K562 (cell line): ENCODE data around the gene KRAS. TPM values are rescaled to one million over a fixed set of nuclear protein-coding genes. Genes with fewer than 3 reads are reported as not detected.

Experiments
- HMG20B ChIP-seq: fragments of 250-450 bp; sonication (Bioruptor Pico); IDR thresholded peaks from 2 replicates; pipeline ENCODE4 v1.5.0; 2021; ENCODE audit warnings: mild to moderate bottlenecking
- HNRNPL ChIP-seq: fragments of 200-400 bp; formaldehyde crosslinking; IDR thresholded peaks from 2 replicates; pipeline ENCODE4 v1.6.1; 2017; ENCODE audit warnings: low read depth, mild to moderate bottlenecking, low read length
- PHF20 ChIP-seq: fragments of 450-650 bp; IDR thresholded peaks from 2 replicates; pipeline ENCODE4 v1.6.1; 2018; ENCODE audit not compliant: partially characterized antibody
- SAFB ChIP-seq: fragments of 200-400 bp; formaldehyde crosslinking; IDR thresholded peaks from 2 replicates; pipeline ENCODE4 v1.6.1; 2017; ENCODE audit warnings: low read depth, low read length, borderline replicate concordance
- SOX6 ChIP-seq: fragments of 450-650 bp; IDR thresholded peaks from 2 replicates; pipeline ENCODE4 v1.6.1; 2014; ENCODE audit warnings: mild to moderate bottlenecking
- TSC22D4 ChIP-seq: fragments of 450-650 bp; IDR thresholded peaks from 2 replicates; pipeline ENCODE4 v1.6.1; 2016; ENCODE audit warnings: missing genetic modification characterization, missing biosample characterization, control low read depth
- XRCC3 ChIP-seq: fragments of 450-650 bp; IDR thresholded peaks from 2 replicates; pipeline ENCODE4 v1.6.1; 2017; ENCODE audit warnings: mild to moderate bottlenecking, moderate library complexity
- ZNF133 ChIP-seq: fragments of 250-450 bp; sonication (Bioruptor Pico); IDR thresholded peaks from 2 replicates; pipeline ENCODE4 v1.4.0; 2020; ENCODE audit warnings: mild to moderate bottlenecking
- polyA plus RNA-seq, 8 experiments: library from polyadenylated mRNA; depleted of rRNA in 4 of 8; stranded (reverse) in 5 of 8; unstranded in 3 of 8; fragments of >200 nt; fragmentation: Nextera tagmentation in 2 of 8; fragmentation: Illumina TruSeq in 1 of 8; extraction: Ambion mirVana in 2 of 8; extraction: Trizol in 1 of 8; gene quantifications; 2 replicates each; pipeline versions ENCODE4 v1.2.1 to v1.2.3, GENCODE V29; 2011 to 2014; ENCODE audit warnings: inconsistent platforms in 1 of 8, missing spikeins in 1 of 8
- total RNA-seq, 7 experiments: library from RNA; depleted of rRNA in 6 of 7; stranded (reverse); fragments of >200 nt in 6 of 7; fragmentation: Illumina TruSeq in 2 of 7; extraction: Trizol in 2 of 7; gene quantifications; 2 replicates each; pipeline versions ENCODE4 v1.2.1 to v1.2.3, GENCODE V29; 2011 to 2021; ENCODE audit warnings: low replicate concordance in 1 of 7
- TF ChIP-seq, protein P1 (sequence below), 2 experiments: IDR thresholded peaks in 1 of 2; conservative IDR thresholded peaks in 1 of 2; 2 replicates each; pipeline ENCODE4 v1.6.1; 2016; ENCODE audit warnings: low read depth in 2 of 2, mild to moderate bottlenecking in 1 of 2, missing compliant biosample characterization in 1 of 2, missing genetic modification characterization in 1 of 2, moderate library complexity in 1 of 2
- TF ChIP-seq, protein P2 (sequence below): sonication (generic); formaldehyde crosslinking; IDR thresholded peaks from 2 replicates; pipeline ENCODE4 v1.8.1; 2023; ENCODE audit warnings: mild to moderate bottlenecking, missing genetic modification reagents
- TF ChIP-seq, protein P3 (sequence below): fragments of 250-450 bp; sonication (Bioruptor Pico); IDR thresholded peaks from 2 replicates; pipeline ENCODE4 v1.9.0; 2021; ENCODE audit warnings: mild to moderate bottlenecking

The KRAS gene
- total and polyA plus RNA-seq, 9 of the 15 experiments (the other 6 are each of a cell fraction or from before 2014, with no cell fraction given), result 7.2 to 21.2 (median 12.7) TPM

DNA sequence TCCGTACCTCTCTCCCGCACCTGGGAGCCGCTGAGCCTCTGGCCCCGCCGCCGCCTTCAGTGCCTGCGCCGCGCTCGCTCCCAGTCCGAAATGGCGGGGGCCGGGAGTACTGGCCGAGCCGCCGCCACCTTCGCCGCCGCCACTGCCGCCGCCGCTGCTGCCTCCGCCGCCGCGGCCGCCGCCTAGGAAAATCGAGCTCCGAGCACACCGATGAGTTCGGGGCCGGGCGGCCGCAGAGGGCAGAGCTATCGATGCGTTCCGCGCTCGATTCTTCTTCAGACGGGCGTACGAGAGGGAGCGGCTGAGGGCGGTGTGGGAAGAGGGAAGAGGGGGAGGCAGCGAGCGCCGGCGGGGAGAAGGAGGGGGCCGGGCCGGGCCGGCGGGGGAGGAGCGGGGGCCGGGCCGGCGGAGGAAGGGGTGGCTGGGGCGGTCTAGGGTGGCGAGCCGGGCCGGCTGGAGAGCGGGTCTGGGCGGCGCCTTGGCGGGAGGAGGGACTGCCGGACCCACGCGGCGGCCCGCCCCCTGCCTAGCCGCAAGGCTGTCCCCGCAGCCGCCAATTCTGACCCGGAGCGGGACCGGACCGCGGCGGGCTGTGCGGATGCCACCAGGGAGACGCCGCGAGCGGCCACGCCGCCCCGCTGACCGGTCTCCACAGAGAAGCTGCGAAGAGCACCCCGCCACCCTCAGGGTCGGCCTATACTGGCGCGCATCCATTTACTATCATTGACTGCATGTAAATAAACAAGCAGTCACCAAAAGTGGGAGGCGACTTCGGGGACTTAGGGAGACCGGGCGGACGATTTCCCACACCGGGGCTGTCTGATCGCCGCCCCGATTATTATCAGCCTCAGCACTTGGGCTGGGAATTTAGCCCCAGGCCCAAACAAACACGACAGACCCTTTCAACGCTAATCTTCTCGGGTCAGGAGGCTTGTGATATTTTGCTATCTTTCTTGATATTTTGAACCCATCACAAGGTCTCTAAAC lies at the start of gene KRAS (continued):
- TF ChIP-seq, protein P1, sequence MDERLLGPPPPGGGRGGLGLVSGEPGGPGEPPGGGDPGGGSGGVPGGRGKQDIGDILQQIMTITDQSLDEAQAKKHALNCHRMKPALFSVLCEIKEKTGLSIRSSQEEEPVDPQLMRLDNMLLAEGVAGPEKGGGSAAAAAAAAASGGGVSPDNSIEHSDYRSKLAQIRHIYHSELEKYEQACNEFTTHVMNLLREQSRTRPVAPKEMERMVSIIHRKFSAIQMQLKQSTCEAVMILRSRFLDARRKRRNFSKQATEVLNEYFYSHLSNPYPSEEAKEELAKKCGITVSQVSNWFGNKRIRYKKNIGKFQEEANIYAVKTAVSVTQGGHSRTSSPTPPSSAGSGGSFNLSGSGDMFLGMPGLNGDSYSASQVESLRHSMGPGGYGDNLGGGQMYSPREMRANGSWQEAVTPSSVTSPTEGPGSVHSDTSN (CRISPR knock-in tag; IDR thresholded peaks at IDR 0.05; ENCODE audit: low read depth), result no peak
- TF ChIP-seq, protein P1 (tag; conservative IDR thresholded peaks at IDR 0.05; ENCODE audit: low read depth), result no peak
- TF ChIP-seq PHF20, result peak; percentile 23
- TF ChIP-seq SOX6, result peak; percentile 11; the same call in 1 of the 2 replicates
- TF ChIP-seq ZNF133 (CRISPR knock-in tag), result no peak
- no peak for TF ChIP-seq HMG20B (CRISPR knock-in tag)
- TF ChIP-seq, protein P2, sequence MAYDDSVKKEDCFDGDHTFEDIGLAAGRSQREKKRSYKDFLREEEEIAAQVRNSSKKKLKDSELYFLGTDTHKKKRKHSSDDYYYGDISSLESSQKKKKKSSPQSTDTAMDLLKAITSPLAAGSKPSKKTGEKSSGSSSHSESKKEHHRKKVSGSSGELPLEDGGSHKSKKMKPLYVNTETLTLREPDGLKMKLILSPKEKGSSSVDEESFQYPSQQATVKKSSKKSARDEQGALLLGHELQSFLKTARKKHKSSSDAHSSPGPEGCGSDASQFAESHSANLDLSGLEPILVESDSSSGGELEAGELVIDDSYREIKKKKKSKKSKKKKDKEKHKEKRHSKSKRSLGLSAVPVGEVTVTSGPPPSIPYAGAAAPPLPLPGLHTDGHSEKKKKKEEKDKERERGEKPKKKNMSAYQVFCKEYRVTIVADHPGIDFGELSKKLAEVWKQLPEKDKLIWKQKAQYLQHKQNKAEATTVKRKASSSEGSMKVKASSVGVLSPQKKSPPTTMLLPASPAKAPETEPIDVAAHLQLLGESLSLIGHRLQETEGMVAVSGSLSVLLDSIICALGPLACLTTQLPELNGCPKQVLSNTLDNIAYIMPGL, result peak; percentile 69; the same call in 1 of the 2 replicates
- TF ChIP-seq XRCC3, result no peak
- TF ChIP-seq, protein P3, sequence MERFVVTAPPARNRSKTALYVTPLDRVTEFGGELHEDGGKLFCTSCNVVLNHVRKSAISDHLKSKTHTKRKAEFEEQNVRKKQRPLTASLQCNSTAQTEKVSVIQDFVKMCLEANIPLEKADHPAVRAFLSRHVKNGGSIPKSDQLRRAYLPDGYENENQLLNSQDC, result peak; percentile 96
- no peak for TF ChIP-seq TSC22D4 (tag)
- 0 out of 2 replicates have a peak, but pooled peaks have one; percentile 32 for TF ChIP-seq SAFB
- TF ChIP-seq HNRNPL, result no peak
